ENCODE data around the gene COL4A2.
"Not testable (repeated sequence)": the region's sequence is repeated elsewhere in the genome, so short reads cannot be mapped to it uniquely, and the experiment has no call there.

Gene COL4A2

GRCh38 chr13:110524541-110525257 lies 217.6 kb downstream of the COL4A2 start:
- no peak for DNase-seq

DNA sequence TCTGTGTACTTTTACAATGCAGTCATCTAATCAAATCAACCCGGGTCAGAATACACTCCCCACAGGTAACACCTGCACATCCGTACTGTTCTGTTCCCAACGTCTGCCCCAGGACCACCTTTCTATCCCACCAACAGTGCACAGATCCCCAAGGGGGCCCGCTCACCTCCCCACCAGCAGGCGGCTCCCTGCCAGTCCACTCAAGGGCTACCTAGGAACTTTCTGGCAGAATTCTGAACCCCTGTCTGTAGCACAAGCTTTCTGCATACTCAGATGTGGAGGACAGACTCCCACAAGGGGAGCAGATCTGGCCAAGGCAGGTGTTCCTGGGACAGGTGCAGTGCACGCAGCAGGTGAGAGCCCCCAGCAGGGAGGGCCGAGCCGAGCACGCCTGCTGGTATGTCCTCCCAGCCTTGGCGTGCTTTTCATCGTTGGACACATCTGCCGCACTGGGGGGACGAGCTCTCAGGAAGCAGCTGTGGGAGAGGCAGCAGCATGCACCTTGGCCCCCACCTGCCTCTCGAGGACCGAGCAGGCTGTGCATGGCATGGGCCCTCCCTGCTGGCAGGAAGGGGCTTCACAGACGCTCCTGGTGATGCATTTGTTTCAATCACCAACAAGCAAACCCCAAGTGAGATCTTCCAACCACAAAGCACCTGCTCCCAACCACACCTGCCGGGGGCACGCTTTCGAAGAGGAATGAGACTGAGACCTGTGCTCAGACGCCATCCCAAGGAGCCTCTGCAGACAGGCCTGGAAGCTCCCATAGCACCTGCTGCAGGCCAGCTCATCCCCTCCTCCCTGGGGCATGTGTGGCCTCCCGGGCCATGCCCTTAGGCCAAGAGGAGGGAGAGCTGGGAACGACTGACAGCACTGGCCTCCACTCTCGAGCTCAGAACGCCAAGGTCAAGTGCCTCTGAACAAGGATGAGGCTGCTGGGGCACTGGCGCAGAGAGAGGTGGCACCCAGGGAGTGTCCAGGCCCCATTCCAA lies 218.5 kb downstream of the COL4A2 start:
- DNase-seq = no peak

- DNase-seq = no peak
Measured at GRCh38 chr13:110528371-110528770, 221.3 kb downstream of the COL4A2 start.

- DNase-seq = no peak
Measured at GRCh38 chr13:110528911-110529310, 221.8 kb downstream of the COL4A2 start.

- no peak for DNase-seq
Measured at GRCh38 chr13:110529522-110530311, 222.6 kb downstream of the COL4A2 start.

GRCh38 chr13:110531100-110531499 lies 224.0 kb downstream of the COL4A2 start:
- no peak for DNase-seq

DNA sequence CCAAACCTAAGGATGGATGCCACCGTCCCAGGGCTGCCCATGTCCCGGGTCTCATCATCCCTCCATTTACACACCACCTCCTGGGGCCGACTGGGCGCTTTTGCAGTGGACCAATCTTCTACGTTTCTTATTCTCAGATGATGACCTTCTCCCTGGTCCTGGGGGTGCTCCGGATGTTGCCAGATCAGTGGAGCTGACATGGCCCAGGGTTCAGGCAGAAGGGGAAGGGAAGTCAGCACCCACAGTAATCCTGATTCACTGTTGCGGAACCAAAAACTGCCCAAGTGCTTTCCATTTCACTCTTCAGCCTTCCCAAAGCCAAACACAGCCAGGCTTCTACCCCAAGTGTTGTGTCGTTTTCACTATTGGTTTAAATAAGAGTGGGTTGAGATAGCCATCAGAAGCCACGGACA lies 224.6 kb downstream of the COL4A2 start:
- no peak for DNase-seq

DNA sequence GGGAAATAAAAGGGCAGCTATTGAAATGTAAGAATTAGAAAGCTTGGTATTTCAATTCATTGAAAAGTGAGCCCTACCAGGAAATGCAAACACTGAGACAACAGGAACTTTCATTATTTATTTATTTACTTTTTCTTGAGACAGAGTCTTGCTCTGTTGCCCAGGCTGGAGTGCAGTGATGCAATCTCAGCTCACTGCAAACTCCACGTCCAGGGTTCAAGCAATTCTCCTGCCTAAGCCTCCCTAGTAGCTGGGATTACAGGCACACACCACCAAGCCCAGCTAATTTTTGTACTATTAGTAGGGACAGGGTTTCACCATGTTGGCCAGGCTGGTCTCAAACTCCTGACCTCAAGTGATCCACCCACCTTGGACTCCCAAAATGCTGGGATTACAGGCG lies 225.2 kb downstream of the COL4A2 start:
- not testable (repeated sequence) for DNase-seq

GRCh38 chr13:110533771-110534670 lies 226.9 kb downstream of the COL4A2 start:
- no peak for DNase-seq

DNA sequence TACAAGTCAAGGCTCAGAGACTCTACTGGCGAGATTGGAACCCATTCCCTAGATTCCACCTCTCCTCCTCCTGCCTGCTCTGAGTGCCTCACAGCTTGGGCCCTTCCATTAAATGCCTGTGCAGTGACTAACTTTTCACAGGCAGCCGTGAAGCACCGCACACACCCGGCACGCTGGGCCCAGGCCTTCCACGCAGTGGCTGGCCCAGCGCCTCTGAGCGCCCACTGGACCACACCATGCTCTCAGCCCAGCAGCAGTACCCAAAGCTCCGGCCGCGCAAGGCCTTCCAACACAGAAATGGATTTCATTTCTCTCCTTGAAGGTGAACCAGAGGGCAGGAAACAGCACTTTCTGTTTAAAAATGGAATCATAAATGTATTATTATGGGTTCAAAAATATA lies 228.4 kb downstream of the COL4A2 start:
- DNase-seq = no peak

DNA sequence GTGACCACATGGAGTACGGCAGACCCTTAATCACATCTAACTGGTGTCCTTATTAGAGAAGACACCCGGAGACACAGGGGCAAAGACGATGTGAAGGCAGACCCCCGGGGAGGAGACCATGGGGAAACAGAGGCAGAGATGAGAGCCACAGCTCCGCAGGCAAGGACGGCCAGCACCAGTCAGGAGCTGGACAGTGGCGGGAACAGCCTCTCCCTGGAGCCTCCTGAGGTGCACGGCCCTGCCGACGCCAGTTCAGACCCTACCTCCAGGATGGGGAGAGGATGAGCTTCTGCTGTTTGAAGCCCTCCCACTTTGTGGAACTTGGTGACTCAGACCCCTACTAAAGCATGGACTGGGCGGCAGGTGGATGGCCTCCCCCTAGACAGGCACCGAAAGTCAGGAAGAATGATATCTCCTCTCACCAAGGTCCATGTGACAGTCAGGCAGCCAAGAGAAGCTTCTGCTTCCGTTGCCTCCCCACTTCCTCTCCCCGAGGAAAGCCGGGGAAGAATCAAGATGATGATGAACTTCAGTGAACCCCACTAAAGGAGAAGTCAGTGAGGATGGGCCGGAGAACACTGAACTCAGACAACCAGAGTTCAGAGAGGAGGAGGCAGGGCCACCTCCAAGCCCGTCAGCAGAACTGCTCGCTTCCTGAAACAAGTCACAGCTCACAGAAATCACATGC lies 229.1 kb downstream of the COL4A2 start:
- DNase-seq = no peak

DNA sequence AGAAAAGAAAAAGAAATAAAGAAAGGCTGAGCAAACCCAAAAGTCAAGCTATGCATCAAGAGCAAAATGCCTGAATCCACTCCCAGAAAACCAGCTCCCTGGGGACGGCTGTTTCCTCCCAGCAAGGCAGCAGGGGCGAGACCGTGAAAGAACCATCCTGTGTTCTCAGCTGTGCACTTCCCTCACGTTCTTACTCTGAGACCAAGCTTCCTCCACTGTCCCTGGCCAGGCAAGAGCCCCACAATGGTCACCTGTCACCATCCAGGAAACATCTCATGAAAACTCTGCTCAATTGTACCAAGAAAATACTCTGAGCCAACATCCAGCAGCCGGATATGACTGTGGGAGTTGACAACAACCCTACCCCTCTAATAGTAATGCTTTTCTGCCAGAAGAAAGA lies 231.5 kb downstream of the COL4A2 start:
- no peak for DNase-seq

DNA sequence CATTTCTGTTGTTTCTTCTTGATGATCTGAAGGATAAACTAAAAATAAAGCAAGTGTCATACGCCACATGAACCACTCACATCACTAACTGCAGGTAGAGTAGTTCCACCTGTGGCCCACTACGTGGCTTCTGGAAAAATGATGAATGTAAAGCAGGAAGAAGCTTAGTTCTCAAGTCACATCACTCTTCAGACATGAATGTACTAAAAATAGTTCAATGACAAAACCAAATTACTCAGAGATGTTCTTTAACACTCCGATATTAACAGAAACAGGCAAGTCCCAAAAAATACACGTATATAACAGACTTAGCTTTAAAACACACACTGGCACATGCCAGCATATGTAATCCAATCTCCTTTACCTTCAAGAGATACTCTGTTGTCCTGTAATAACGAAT lies 232.8 kb downstream of the COL4A2 start:
- no peak for DNase-seq

DNA sequence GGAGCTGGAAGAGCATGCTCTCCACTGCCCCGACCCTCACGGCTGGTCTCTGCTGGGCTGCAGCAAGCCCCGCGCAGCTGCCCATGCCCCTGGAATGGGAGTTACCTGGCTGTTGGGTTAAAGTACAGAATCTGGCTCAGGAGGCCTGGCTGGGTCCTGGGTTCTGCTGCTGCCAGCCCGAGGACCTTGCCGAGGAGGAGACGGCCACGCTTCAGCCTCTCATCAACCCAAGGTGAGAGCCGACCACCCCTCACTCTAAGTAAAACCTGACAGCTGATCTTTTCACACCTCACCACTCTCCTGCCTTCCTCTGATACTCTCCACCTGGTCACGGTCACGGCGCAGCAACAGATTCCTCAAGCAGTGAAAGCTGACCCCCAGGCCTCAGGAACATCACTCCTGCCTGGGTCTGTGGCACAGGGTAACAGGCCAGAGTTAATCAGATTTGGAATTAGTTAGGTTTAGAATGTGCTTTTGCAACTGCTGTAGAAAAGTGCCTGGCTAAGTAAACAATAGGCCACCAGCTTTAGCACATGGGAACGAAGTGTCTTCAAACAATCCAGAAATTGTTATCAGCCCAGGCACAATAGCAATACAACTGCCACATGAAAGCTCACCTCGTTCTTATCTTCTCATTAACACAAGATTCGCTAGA lies 233.9 kb downstream of the COL4A2 start:
- no peak for DNase-seq

GRCh38 chr13:110541526-110541920 lies 234.4 kb downstream of the COL4A2 start:
- DNase-seq = no peak

DNA sequence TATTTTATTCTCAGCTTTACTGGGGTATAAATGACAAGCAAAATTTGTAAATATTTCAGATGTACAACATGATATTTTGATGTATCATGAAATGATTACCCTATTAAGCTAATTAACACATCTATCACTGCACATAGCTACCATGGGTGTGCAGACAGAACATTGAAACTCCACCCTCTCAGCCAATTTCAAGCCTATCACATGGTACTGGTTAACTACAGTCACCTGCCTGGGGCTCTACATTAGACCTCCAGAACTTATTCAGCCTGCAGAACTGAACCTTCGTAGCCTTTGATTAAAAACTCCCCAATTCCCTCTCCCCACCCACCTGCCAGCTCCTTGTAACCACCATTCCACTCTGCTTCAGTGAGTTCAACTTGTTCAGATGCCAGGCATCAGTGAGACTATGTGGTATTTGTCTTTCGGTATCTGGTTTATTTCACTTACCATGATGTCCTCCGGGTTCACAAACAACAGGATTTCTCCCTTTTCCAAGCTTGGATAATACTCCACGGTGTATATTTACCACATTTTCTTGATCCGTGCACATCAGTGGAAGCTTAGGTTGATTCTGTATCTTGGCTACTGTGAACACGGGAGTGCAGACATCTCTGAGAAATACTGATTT lies 235.2 kb downstream of the COL4A2 start:
- no peak for DNase-seq

GRCh38 chr13:110546378-110546777 lies 239.3 kb downstream of the COL4A2 start:
- no peak for DNase-seq

DNA sequence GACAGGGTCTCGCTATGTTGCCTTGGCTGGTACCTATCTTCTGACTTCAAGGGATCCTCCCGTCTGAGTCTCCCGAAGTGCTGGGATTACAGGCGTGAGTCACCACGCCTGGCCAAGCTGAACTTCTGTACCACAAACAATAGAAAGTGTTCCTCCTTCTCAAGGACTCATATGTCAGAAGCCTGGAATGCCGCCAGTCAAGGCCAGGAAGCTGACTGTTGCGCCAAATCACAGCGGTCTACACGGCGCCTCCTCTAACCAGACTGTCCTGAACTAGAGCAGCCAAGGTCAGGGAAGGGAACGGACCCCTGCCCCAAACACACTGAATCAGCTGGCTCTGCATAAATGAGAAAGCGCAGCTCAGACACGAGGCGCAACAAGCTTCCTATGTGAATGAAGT lies 239.8 kb downstream of the COL4A2 start:
- DNase-seq = no peak

DNA sequence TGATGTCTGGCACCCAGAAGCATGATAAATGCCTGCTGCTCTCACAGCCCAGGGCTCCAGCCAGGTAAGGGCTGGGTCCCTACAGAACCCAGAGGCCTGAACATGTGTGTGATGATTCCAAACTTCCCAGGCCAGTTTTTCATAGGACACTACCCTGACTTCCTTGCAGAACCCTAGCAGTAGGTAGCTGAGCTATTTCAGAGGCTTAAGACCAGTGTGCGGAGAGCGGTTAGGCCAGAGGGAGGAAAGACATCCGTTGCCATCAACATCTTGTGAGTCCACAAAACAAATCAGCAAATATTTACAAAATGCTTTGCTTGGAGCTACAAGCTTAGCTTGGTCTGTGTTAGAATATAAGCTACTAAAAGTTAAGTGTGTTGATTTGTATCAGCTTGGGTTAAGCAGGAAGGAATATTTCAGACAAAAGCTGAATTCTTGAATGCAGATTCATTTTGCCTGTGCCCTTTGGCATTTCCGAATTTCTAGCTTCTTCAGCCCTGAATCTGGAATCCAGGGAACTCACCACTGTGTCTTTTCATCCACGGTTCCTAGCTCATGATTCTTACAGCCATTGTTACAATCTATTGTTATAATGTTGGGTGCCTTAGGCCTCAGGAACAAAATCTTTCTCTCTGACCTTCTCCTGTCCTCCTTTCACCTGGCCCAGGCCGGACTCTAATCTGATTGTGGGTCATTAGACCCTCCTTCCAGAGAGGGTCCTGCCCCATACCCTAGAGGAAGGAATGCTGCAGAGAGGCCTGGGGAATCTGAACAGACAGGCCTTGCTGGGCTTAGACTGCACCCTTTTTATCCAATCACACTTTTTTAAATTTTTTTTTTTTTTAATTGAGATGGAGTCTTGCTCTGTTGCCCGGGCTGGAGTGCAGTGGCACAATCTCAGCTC lies 242.1 kb downstream of the COL4A2 start:
- no peak for DNase-seq

Measured in activated CD4-positive, CD25-positive, alpha-beta regulatory T cell treated with anti-CD3 and anti-CD28 coated beads, Interleukin-2, amount 50 U/mL, for 72 hours (primary cell).